A549 (cell line): ENCODE measurements around the gene TMEM59L. TPM values are rescaled to one million over a fixed set of nuclear protein-coding genes. Genes with fewer than 3 reads are reported as not detected.

ENCODE experiments used
- ATAC-seq, 2 experiments: fragments of 200-7000 bp in 1 of 2; fragments of >200 bp in 1 of 2; cut with Nextera tagmentation in 1 of 2; cut with Tn5 transposase in 1 of 2; 3 replicates each; pipeline versions ENCODE4 v1.8.0 to v1.9.1; 2018 to 2020; ENCODE audit warnings: mild to moderate bottlenecking in 1 of 2, moderate library complexity in 1 of 2
- CTCF ChIA-PET: fragments of 300-600 bp; sonication (Branson Sonifier 250); formaldehyde crosslinking; extraction: SDS; loops from one replicate; lab custom pipeline; 2021; ENCODE audit warnings: antibody characterized with exemption, inconsistent platforms; lab: Yijun Ruan, JAX
- POLR2A ChIA-PET: fragments of 350-600 bp; formaldehyde crosslinking; extraction: SDS; loops from one replicate; lab custom pipeline; 2021; ENCODE audit warnings: antibody characterized with exemption, inconsistent platforms; lab: Yijun Ruan, JAX
- DNase-seq, 2 experiments: peaks; one replicate each; pipeline versions ENCODE4 v3.0.0 to v3.0.0-alpha.2; 2011 to 2016; ENCODE audit warnings: low read depth in 1 of 2, low spot score in 1 of 2
- FAIRE-seq: peaks from 2 replicates; lab custom pipeline; 2011; peaks lifted over from hg19 to GRCh38; lab: Jason Lieb, UNC
- H3K27ac ChIP-seq, 2 experiments: fragments of >200 bp; sonication (Bioruptor Twin); formaldehyde crosslinking; 3 replicates each; pipeline ENCODE4 v1.5.1; 2016 to 2017
- H3K4me1 ChIP-seq: fragments of >200 bp; sonication (Bioruptor Twin); formaldehyde crosslinking; 3 replicates; pipeline ENCODE4 v1.6.1; 2016
- H3K4me2 ChIP-seq: fragments of >200 bp; sonication (Bioruptor Twin); formaldehyde crosslinking; 3 replicates; pipeline ENCODE4 v1.6.1; 2016
- H3K4me3 ChIP-seq: fragments of >200 bp; sonication (Bioruptor Twin); formaldehyde crosslinking; 3 replicates; pipeline ENCODE4 v1.5.1; 2016
- H3K9me3 ChIP-seq: fragments of >200 bp; sonication (Bioruptor Twin); formaldehyde crosslinking; 3 replicates; pipeline ENCODE4 v1.6.1; 2016
- BCL3 ChIP-seq: fragments of >200 bp; sonication (Bioruptor Twin); formaldehyde crosslinking; IDR thresholded peaks from 3 replicates; pipeline ENCODE4 v1.6.1; 2016
- CBX8 ChIP-seq: fragments of 200-600 bp; sonication (generic); IDR thresholded peaks from 2 replicates; pipeline ENCODE4 v1.6.1; 2016
- EHMT2 ChIP-seq: fragments of 200-600 bp; sonication (generic); IDR thresholded peaks from 2 replicates; pipeline ENCODE4 v1.6.1; 2016; ENCODE audit warnings: antibody characterized with exemption, low read depth, mild to moderate bottlenecking, moderate library complexity
- HDAC2 ChIP-seq: fragments of 200-600 bp; sonication (generic); IDR thresholded peaks from 2 replicates; pipeline ENCODE4 v1.6.1; 2016
- HEYL ChIP-seq: fragments of 250-450 bp; sonication (Bioruptor Pico); IDR thresholded peaks from 2 replicates; pipeline ENCODE4 v1.8.0; 2021; ENCODE audit warnings: mild to moderate bottlenecking, moderate library complexity
- HOXA7 ChIP-seq: fragments of 250-450 bp; sonication (Bioruptor Pico); IDR thresholded peaks from 2 replicates; pipeline ENCODE4 v1.5.0; 2020; ENCODE audit warnings: mild to moderate bottlenecking, moderate library complexity
- POLR2A ChIP-seq: IDR thresholded peaks from 2 replicates; pipeline ENCODE4 v1.6.1; 2012; ENCODE audit warnings: mild to moderate bottlenecking, low read length
- RAD21 ChIP-seq, 2 experiments: fragments of >200 bp in 1 of 2; sonication (Bioruptor Twin) in 1 of 2; formaldehyde crosslinking in 1 of 2; IDR thresholded peaks in 1 of 2; conservative IDR thresholded peaks in 1 of 2; 2 replicates in 1 of 2; 3 replicates in 1 of 2; pipeline ENCODE4 v1.6.1; 2012 to 2018; ENCODE audit warnings: inconsistent platforms in 1 of 2
- SMC3 ChIP-seq: fragments of >200 bp; sonication (Bioruptor Twin); formaldehyde crosslinking; IDR thresholded peaks from 3 replicates; pipeline ENCODE4 v1.6.1; 2018; ENCODE audit warnings: inconsistent platforms
- WGBS: methylation state at CpG from one replicate; pipeline ENCODE4 v1.1.6; 2017; ENCODE audit errors: missing lambda C conversion rate; 5-methylcytosine and 5-hydroxymethylcytosine counted together
- polyA plus RNA-seq, 4 experiments: library from polyadenylated mRNA; depleted of rRNA in 3 of 4; stranded (reverse); fragments of >200 nt; fragmentation: RNase III in 1 of 4; extraction: RNeasy Plus Mini Kit Qiagen cat#74134 plus additional on column Dnase treatment in 1 of 4; gene quantifications; 2 replicates in 3 of 4; 3 replicates in 1 of 4; pipeline ENCODE4 v1.2.3, GENCODE V29; 2011 to 2017
- TF ChIP-seq, protein P1 (sequence below): fragments of 250-450 bp; sonication (Bioruptor Pico); IDR thresholded peaks from 2 replicates; pipeline ENCODE4 v1.5.0; 2020; ENCODE audit warnings: low read depth, mild to moderate bottlenecking, moderate library complexity
- TF ChIP-seq, protein P2 (sequence below): IDR thresholded peaks from 2 replicates; pipeline ENCODE4 v1.6.1; 2012

Gene TMEM59L
- polyA plus RNA-seq, 2 of the 4 experiments (the other 2 are of a cell fraction), result 0.94 to 4.6 TPM

DNA sequence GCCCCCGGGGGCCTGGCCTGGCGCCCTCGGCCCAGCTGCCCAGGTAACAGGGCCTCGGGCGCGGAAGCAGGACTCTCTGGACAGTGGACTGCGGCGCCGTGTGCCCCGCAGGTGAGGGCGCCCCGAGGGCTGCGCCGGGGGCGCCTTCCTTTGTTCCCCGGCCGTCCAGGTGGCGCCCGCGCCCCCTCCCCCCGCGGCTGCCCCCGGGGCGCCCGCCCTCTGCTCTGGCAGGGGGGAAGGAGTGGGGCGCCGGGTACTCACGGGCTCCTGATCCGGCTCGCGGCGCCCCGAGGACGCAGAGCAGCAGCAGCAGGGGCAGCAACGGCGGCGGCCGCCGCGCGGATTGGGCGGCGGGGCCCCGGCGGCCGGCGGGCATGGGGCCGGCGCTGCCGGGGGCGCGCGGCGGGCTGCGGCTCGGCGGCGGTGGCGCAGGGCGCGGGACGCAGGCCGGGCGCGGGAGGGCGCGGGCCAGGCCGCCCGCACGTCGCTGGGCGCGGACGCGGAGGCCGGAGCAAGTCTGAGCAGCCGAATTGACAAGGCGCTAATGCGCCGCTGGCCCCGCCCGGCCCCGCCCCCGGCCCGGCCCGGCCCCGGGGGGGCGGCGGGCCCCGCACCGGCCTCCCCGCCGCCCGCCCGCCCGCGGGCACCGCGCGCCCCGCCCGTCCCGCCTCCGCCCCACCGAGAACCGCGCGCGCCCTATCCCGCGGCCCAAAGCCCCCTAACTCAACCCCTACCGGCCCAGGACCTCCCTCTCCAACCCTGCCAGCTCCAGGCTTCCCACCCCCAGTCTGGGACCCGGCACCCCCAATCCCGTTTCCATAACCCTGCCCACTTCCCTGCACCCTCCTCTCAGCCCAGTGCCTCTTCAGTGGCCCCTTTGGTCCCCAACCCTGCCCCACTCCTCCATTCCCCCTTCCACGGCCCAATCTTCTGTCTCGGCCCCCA is 6.1 kb upstream of the TMEM59L start, which contains the start of gene CRLF1 (continued):
- TF ChIP-seq, protein P1, sequence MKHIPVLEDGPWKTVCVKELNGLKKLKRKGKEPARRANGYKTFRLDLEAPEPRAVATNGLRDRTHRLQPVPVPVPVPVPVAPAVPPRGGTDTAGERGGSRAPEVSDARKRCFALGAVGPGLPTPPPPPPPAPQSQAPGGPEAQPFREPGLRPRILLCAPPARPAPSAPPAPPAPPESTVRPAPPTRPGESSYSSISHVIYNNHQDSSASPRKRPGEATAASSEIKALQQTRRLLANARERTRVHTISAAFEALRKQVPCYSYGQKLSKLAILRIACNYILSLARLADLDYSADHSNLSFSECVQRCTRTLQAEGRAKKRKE (CRISPR knock-in tag), result no peak
- TF ChIP-seq HOXA7 (CRISPR knock-in tag), result no peak

- ChIA-PET POLR2A (no interaction called here), CTCF (interaction anchor here (0.8 to 2.5 kb wide), 4 partner anchors 13 to 157 kb away, joined by 3 to 6 read pairs (median 4); partner anchors contain the start of gene REX1BD)
- no peaks in the 10 kb centered on the region for H3K9me3 ChIP-seq
- peak overlapping the region; percentile 89 for H3K4me2 ChIP-seq
- H3K4me3 ChIP-seq, result peak overlapping the region; percentile 35
- DNase-seq (no peak), ATAC-seq (peak in 1 of 2 experiments; percentile 12; a peak in 1 of 6 replicates), FAIRE-seq (no peak)
- peak overlapping the region; percentile 15 to 79; a peak in 4 of 6 replicates for H3K27ac ChIP-seq
- no peak for TF ChIP-seq HEYL (CRISPR knock-in tag)
- TF ChIP-seq BCL3, result no peak
- TF ChIP-seq, protein P2, sequence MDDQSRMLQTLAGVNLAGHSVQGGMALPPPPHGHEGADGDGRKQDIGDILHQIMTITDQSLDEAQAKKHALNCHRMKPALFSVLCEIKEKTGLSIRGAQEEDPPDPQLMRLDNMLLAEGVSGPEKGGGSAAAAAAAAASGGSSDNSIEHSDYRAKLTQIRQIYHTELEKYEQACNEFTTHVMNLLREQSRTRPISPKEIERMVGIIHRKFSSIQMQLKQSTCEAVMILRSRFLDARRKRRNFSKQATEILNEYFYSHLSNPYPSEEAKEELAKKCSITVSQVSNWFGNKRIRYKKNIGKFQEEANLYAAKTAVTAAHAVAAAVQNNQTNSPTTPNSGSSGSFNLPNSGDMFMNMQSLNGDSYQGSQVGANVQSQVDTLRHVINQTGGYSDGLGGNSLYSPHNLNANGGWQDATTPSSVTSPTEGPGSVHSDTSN, result no peak
- TF ChIP-seq CBX8, result no peak
- no peak for TF ChIP-seq SMC3
- TF ChIP-seq HOXA7 (CRISPR knock-in tag), result no peak
- TF ChIP-seq RAD21 (conservative IDR thresholded peaks at IDR 0.05 in 1 of 2, IDR thresholded peaks at IDR 0.05 in 1 of 2), result no peak
- TF ChIP-seq EHMT2, result no peak
- no peak for TF ChIP-seq HDAC2
- WGBS, result 1% methylated on average over 31 of the region's 68 CpGs
- H3K4me1 ChIP-seq, result peaks cover 25% of the 10 kb centered on the region; the same call in 2 of the 3 replicates
Observed at GRCh38 chr19:18607226-18608101, 5.2 kb upstream of the TMEM59L start.

DNA sequence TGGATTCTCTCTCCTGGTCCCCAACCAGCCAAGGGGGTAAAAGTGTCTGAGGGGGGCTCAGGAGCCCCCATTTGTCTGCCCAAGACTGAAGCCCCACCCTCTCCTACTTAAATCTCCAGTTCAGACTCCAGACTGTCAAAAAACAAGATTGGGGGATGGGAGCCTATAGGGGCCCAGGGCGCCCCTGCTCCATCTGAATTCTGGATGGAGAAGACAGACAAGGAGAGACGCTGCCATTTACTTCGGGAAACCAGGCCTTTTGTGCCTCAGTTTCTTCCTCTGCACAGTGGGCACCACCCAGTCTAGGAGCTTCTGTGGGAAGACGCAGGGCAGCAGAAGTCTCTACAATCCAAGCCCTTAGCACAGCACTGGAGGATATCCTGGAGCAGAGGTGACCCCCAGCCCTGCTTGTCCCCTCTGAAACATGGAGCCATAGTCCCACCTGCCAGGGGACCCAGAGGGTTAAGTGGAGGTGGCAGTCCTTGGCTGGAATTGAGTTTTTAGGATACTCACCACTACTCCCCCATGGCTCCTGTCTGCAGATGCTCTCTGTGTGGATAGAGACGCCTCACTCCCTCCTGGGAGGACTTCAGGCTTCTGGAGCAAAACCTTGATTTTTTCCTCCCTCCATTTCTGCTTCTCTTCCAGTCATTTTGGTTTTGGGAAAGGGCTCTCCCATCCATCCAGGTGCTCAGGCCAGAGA is 4.4 kb upstream of the TMEM59L start:
- CTCF ChIA-PET, result interaction anchor here (0.8 to 2.5 kb wide), 2 partner anchors 20 to 77 kb away, joined by 3 to 6 read pairs; partner anchors contain the start of gene REX1BD
- no peaks in the 10 kb centered on the region for H3K9me3 ChIP-seq
- 59% methylated on average over 5 of the region's 5 CpGs for WGBS
- no peak for DNase-seq
- no peak for FAIRE-seq
- TF ChIP-seq POLR2A, result no peak
- peak overlapping the region in 1 of 2 experiments; percentile 79; a peak in 2 of 6 replicates for H3K27ac ChIP-seq
- peak overlapping the region; percentile 35 for H3K4me3 ChIP-seq
- no peak for ATAC-seq
- POLR2A ChIA-PET, result no interaction called here
- peak overlapping the region; percentile 89 for H3K4me2 ChIP-seq
- peaks cover 28% of the 10 kb centered on the region; the same call in 2 of the 3 replicates for H3K4me1 ChIP-seq
